HEK293 (cell line): ENCODE data around the gene JADE3.

Source experiments
- CTCF ChIA-PET: fragments of 350-600 bp; formaldehyde crosslinking; extraction: SDS; loops from one replicate; lab custom pipeline; 2021; ENCODE audit warnings: antibody characterized with exemption; lab: Yijun Ruan, JAX
- POLR2A ChIA-PET: fragments of 300-600 bp; formaldehyde crosslinking; extraction: SDS; loops from one replicate; lab custom pipeline; 2020; ENCODE audit warnings: antibody characterized with exemption, inconsistent platforms; lab: Yijun Ruan, JAX
- H3K27ac ChIP-seq: fragments of 200-500 bp; sonication (Bioruptor generic); 2 replicates; pipeline ENCODE4 v1.5.1; 2014; ENCODE audit warnings: low read depth, low read length, control low read depth, inconsistent platforms; ENCODE audit errors: extremely low read depth
- H3K36me3 ChIP-seq, 2 experiments: fragments of 200-500 bp in 1 of 2; sonication (Bioruptor generic) in 1 of 2; 1 replicate in 1 of 2; 2 replicates in 1 of 2; pipeline ENCODE4 v1.5.1; 2014 to 2017; ENCODE audit warnings: inconsistent platforms in 2 of 2, low read length in 2 of 2; ENCODE audit not compliant: control insufficient read depth in 2 of 2, insufficient read depth in 1 of 2
- H3K4me1 ChIP-seq: fragments of 200-500 bp; sonication (Bioruptor generic); 2 replicates; pipeline ENCODE4 v1.5.1; 2014; ENCODE audit warnings: mild to moderate bottlenecking, low read length, inconsistent platforms; ENCODE audit not compliant: control insufficient read depth, insufficient read depth
- H3K4me3 ChIP-seq: 2 replicates; pipeline ENCODE4 v1.5.1; 2011; ENCODE audit warnings: low read depth, mild to moderate bottlenecking, control low read depth, low read length, moderate library complexity
- H3K9me3 ChIP-seq: fragments of 200-500 bp; sonication (Bioruptor generic); 2 replicates; pipeline ENCODE4 v1.5.1; 2014; ENCODE audit warnings: low read depth, low read length, inconsistent platforms; ENCODE audit not compliant: control insufficient read depth, insufficient read depth
- KLF10 ChIP-seq: fragments of 450-650 bp; IDR thresholded peaks from 2 replicates; pipeline ENCODE4 v1.5.1; 2018; ENCODE audit warnings: missing biosample characterization, mild to moderate bottlenecking, missing genetic modification characterization
- OSR2 ChIP-seq: fragments of 450-650 bp; formaldehyde crosslinking; IDR thresholded peaks from 2 replicates; pipeline ENCODE4 v1.5.1; 2016; ENCODE audit warnings: missing biosample characterization, missing genetic modification characterization
- PRDM4 ChIP-seq: fragments of 450-650 bp; formaldehyde crosslinking; IDR thresholded peaks from 2 replicates; pipeline ENCODE4 v1.5.1; 2017; ENCODE audit warnings: missing biosample characterization, missing genetic modification characterization
- SP7 ChIP-seq: fragments of 450-650 bp; formaldehyde crosslinking; IDR thresholded peaks from 2 replicates; pipeline ENCODE4 v1.5.1; 2016; ENCODE audit warnings: missing biosample characterization, missing genetic modification characterization
- TRIM28 ChIP-seq: IDR thresholded peaks from 2 replicates; pipeline ENCODE4 v1.6.1; 2011; ENCODE audit warnings: low read length, control low read depth, borderline replicate concordance
- YY2 ChIP-seq: fragments of 450-650 bp; formaldehyde crosslinking; IDR thresholded peaks from 2 replicates; pipeline ENCODE4 v1.5.1; 2016; ENCODE audit warnings: missing biosample characterization, missing genetic modification characterization
- ZIC2 ChIP-seq: fragments of 450-650 bp; formaldehyde crosslinking; IDR thresholded peaks from 2 replicates; pipeline ENCODE4 v1.5.1; 2016; ENCODE audit warnings: missing biosample characterization, missing genetic modification characterization
- ZNF140 ChIP-seq: fragments of 450-650 bp; formaldehyde crosslinking; IDR thresholded peaks from 2 replicates; pipeline ENCODE4 v1.5.1; 2016; ENCODE audit warnings: missing biosample characterization, missing genetic modification characterization
- ZNF184 ChIP-seq: fragments of 450-650 bp; IDR thresholded peaks from 2 replicates; pipeline ENCODE4 v1.5.1; 2018; ENCODE audit warnings: missing biosample characterization, mild to moderate bottlenecking, missing genetic modification characterization
- ZNF2 ChIP-seq: fragments of 450-650 bp; formaldehyde crosslinking; IDR thresholded peaks from 2 replicates; pipeline ENCODE4 v1.5.1; 2016; ENCODE audit warnings: missing biosample characterization, missing genetic modification characterization
- ZNF211 ChIP-seq: fragments of 450-650 bp; formaldehyde crosslinking; IDR thresholded peaks from 2 replicates; pipeline ENCODE4 v1.5.1; 2016; ENCODE audit warnings: low read depth, missing biosample characterization, missing genetic modification characterization
- ZNF223 ChIP-seq: fragments of 450-650 bp; formaldehyde crosslinking; IDR thresholded peaks from 2 replicates; pipeline ENCODE4 v1.5.1; 2016; ENCODE audit warnings: missing biosample characterization, missing genetic modification characterization
- ZNF274 ChIP-seq, 2 experiments: fragments of 200-500 bp in 1 of 2; fragments of 450-650 bp in 1 of 2; sonication (Bioruptor generic) in 1 of 2; formaldehyde crosslinking in 1 of 2; IDR thresholded peaks; 2 replicates each; pipeline versions ENCODE4 v1.5.1 to v1.6.1; 2014 to 2016; ENCODE audit warnings: borderline replicate concordance in 1 of 2, inconsistent platforms in 1 of 2, low read length in 1 of 2, missing biosample characterization in 1 of 2, missing genetic modification characterization in 1 of 2
- ZNF366 ChIP-seq: fragments of 450-650 bp; formaldehyde crosslinking; conservative IDR thresholded peaks from 2 replicates; pipeline ENCODE4 v1.5.1; 2016; ENCODE audit warnings: missing biosample characterization, missing genetic modification characterization
- ZNF514 ChIP-seq: fragments of 450-650 bp; formaldehyde crosslinking; IDR thresholded peaks from 2 replicates; pipeline ENCODE4 v1.5.1; 2016; ENCODE audit warnings: missing biosample characterization, missing genetic modification characterization
- ZNF521 ChIP-seq: fragments of 450-650 bp; formaldehyde crosslinking; IDR thresholded peaks from 2 replicates; pipeline ENCODE4 v1.5.1; 2017; ENCODE audit warnings: missing biosample characterization, mild to moderate bottlenecking, missing genetic modification characterization
- ZNF549 ChIP-seq: fragments of 450-650 bp; IDR thresholded peaks from 2 replicates; pipeline ENCODE4 v1.5.1; 2018; ENCODE audit warnings: missing biosample characterization, missing genetic modification characterization, mild to moderate bottlenecking, inconsistent platforms, moderate library complexity
- ZNF571 ChIP-seq: fragments of 450-650 bp; formaldehyde crosslinking; IDR thresholded peaks from 2 replicates; pipeline ENCODE4 v1.5.0; 2017; ENCODE audit warnings: missing biosample characterization, missing genetic modification characterization
- ZNF621 ChIP-seq: fragments of 450-650 bp; formaldehyde crosslinking; IDR thresholded peaks from 2 replicates; pipeline ENCODE4 v1.5.1; 2017; ENCODE audit warnings: missing biosample characterization, missing genetic modification characterization
- ZNF624 ChIP-seq: fragments of 450-650 bp; formaldehyde crosslinking; IDR thresholded peaks from 2 replicates; pipeline ENCODE4 v1.5.1; 2017; ENCODE audit warnings: missing biosample characterization, missing genetic modification characterization
- ZNF701 ChIP-seq: fragments of 450-650 bp; formaldehyde crosslinking; IDR thresholded peaks from 2 replicates; pipeline ENCODE4 v1.5.1; 2016; ENCODE audit warnings: missing biosample characterization, missing genetic modification characterization
- ZSCAN30 ChIP-seq: fragments of 450-650 bp; IDR thresholded peaks from 2 replicates; pipeline ENCODE4 v1.5.1; 2018; ENCODE audit warnings: missing biosample characterization, mild to moderate bottlenecking, missing genetic modification characterization, moderate library complexity
- TF ChIP-seq, protein P1 (sequence below): fragments of 450-650 bp; formaldehyde crosslinking; IDR thresholded peaks from 2 replicates; pipeline ENCODE4 v1.5.1; 2016; ENCODE audit warnings: missing biosample characterization, missing genetic modification characterization
- TF ChIP-seq, protein P2 (sequence below): fragments of 450-650 bp; formaldehyde crosslinking; IDR thresholded peaks from 2 replicates; pipeline ENCODE4 v1.5.1; 2016; ENCODE audit warnings: missing biosample characterization, missing genetic modification characterization
- TF ChIP-seq, protein P3 (sequence below): fragments of 450-650 bp; formaldehyde crosslinking; IDR thresholded peaks from 2 replicates; pipeline ENCODE4 v1.5.1; 2016; ENCODE audit warnings: missing biosample characterization, missing genetic modification characterization

JADE3 gene

GRCh38 chrX:46941341-46941740, 29.1 kb downstream of the JADE3 start (continued):
- TF ChIP-seq, protein P1, sequence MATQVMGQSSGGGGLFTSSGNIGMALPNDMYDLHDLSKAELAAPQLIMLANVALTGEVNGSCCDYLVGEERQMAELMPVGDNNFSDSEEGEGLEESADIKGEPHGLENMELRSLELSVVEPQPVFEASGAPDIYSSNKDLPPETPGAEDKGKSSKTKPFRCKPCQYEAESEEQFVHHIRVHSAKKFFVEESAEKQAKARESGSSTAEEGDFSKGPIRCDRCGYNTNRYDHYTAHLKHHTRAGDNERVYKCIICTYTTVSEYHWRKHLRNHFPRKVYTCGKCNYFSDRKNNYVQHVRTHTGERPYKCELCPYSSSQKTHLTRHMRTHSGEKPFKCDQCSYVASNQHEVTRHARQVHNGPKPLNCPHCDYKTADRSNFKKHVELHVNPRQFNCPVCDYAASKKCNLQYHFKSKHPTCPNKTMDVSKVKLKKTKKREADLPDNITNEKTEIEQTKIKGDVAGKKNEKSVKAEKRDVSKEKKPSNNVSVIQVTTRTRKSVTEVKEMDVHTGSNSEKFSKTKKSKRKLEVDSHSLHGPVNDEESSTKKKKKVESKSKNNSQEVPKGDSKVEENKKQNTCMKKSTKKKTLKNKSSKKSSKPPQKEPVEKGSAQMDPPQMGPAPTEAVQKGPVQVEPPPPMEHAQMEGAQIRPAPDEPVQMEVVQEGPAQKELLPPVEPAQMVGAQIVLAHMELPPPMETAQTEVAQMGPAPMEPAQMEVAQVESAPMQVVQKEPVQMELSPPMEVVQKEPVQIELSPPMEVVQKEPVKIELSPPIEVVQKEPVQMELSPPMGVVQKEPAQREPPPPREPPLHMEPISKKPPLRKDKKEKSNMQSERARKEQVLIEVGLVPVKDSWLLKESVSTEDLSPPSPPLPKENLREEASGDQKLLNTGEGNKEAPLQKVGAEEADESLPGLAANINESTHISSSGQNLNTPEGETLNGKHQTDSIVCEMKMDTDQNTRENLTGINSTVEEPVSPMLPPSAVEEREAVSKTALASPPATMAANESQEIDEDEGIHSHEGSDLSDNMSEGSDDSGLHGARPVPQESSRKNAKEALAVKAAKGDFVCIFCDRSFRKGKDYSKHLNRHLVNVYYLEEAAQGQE (tag by site-specific recombination) = no peak
- TF ChIP-seq ZNF701 (tag by site-specific recombination) (no peak), SP7 (no peak), ZNF624 (tag by site-specific recombination) (no peak), ZNF223 (tag by site-specific recombination) (no peak)
- TF ChIP-seq, protein P2, sequence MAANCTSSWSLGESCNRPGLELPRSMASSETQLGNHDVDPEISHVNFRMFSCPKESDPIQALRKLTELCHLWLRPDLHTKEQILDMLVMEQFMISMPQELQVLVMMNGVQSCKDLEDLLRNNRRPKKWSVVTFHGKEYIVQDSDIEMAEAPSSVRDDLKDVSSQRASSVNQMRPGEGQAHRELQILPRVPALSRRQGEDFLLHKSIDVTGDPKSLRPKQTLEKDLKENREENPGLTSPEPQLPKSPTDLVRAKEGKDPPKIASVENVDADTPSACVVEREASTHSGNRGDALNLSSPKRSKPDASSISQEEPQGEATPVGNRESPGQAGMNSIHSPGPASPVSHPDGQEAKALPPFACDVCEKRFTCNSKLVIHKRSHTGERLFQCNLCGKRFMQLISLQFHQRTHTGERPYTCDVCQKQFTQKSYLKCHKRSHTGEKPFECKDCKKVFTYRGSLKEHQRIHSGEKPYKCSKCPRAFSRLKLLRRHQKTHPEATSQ (tag by site-specific recombination) = no peak
- TF ChIP-seq, protein P3, sequence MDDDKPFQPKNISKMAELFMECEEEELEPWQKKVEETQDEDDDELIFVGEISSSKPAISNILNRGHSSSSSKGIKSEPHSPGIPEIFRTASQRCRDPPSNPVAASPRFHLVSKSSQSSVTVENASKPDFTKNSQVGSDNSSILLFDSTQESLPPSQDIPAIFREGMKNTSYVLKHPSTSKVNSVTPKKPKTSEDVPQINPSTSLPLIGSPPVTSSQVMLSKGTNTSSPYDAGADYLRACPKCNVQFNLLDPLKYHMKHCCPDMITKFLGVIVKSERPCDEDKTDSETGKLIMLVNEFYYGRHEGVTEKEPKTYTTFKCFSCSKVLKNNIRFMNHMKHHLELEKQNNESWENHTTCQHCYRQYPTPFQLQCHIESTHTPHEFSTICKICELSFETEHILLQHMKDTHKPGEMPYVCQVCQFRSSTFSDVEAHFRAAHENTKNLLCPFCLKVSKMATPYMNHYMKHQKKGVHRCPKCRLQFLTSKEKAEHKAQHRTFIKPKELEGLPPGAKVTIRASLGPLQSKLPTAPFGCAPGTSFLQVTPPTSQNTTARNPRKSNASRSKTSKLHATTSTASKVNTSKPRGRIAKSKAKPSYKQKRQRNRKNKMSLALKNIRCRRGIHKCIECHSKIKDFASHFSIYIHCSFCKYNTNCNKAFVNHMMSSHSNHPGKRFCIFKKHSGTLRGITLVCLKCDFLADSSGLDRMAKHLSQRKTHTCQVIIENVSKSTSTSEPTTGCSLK = no peak

DNA sequence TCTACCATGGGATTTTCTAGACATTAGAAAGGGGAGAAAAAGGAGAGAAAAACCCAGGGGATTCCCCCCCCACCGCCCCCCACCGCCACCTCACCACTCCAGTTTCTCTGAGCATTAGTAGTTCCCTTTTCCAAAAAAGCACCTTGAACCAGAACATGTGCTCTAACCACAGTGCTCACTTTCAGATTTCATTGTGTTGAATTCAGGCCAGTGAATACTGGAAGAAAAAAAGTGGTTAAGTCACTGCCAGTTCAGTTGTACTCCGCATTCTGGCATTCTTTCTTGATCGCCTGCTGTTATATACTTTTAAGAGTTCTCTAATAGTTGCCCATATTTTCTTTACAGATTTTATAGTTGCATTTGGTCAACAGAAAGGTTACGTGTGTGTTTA, 40.9 kb downstream of the JADE3 start:
- Histone ChIP-seq H3K4me1 (peaks cover 11% of the 10 kb centered on the region; the same call in 1 of the 2 replicates), H3K9me3 (no peaks in the 10 kb centered on the region), H3K36me3 (no peaks in the 10 kb centered on the region), H3K27ac (no peak overlapping the region), H3K4me3 (no peak overlapping the region)
- no peak for TF ChIP-seq ZNF549 (tag by site-specific recombination)
- TF ChIP-seq ZNF621 (tag by site-specific recombination) = no peak
- TF ChIP-seq ZNF514 (tag by site-specific recombination) = no peak
- no peak for TF ChIP-seq ZNF184 (tag by site-specific recombination)
- TF ChIP-seq ZNF571 = no peak
- no peak for TF ChIP-seq ZNF624 (tag by site-specific recombination)
- no peak for TF ChIP-seq ZNF521 (tag by site-specific recombination)
- TF ChIP-seq ZNF366 (tag by site-specific recombination) = no peak
- no peak for TF ChIP-seq ZSCAN30
- TF ChIP-seq ZNF140 (tag by site-specific recombination) = no peak
- CTCF ChIA-PET = no interaction called here
- POLR2A ChIA-PET = no interaction called here

- Histone ChIP-seq H3K27ac (no peak overlapping the region), H3K4me3 (no peak overlapping the region), H3K4me1 (peaks cover 11% of the 10 kb centered on the region; the same call in 1 of the 2 replicates), H3K36me3 (no peaks in the 10 kb centered on the region), H3K9me3 (no peaks in the 10 kb centered on the region)
- ChIA-PET CTCF (interaction anchor here (1.0 kb wide), 1 partner anchor 14 kb away, joined by 4 read pairs; no protein-coding TSS in a partner anchor), POLR2A (no interaction called here)
- TF ChIP-seq ZIC2 (tag by site-specific recombination) (peak; percentile 36; the same call in 1 of the 2 replicates), PRDM4 (tag by site-specific recombination) (0 out of 2 replicates have a peak, but pooled peaks have one; percentile 26), OSR2 (tag by site-specific recombination) (peak; percentile 82), ZNF2 (tag by site-specific recombination) (0 out of 2 replicates have a peak, but pooled peaks have one; percentile 28), ZNF211 (no peak), ZNF274 (IDR thresholded peaks at IDR 0.05; ENCODE audit: low read length) (no peak), ZNF274 (tag by site-specific recombination; IDR thresholded peaks at IDR 0.05; ENCODE audit: borderline replicate concordance) (no peak), KLF10 (no peak), TRIM28 (peak; percentile 86; the same call in 1 of the 2 replicates), YY2 (tag by site-specific recombination) (no peak)
Measured at GRCh38 chrX:46953597-46953996, 41.4 kb downstream of the JADE3 start.
